ENCODE results near the gene KRTAP12-1. TPM values are rescaled to one million over a fixed set of nuclear protein-coding genes. Genes with fewer than 3 reads are reported as not detected.

KRTAP12-1 gene
- total RNA-seq, 1 experiment from 2014 or later, result not detected

- no peak for TF ChIP-seq CTCF (conservative IDR thresholded peaks at IDR 0.05)
- H3K36me3 ChIP-seq (ENCODE audit: low read depth), result no peaks in the 10 kb centered on the region
- H3F3A ChIP-seq (ENCODE audit: insufficient read depth, low read depth), result no peaks in the 10 kb centered on the region
- no TSS peak for BruUV-seq (replicated peaks)
- H3K4me1 ChIP-seq (replicated peaks; ENCODE audit: insufficient read depth), result no peaks in the 10 kb centered on the region
- H3K27me3 ChIP-seq (ENCODE audit: insufficient read depth, low read depth), result peaks cover 63% of the 10 kb centered on the region
- no peaks in the 10 kb centered on the region for H3K79me2 ChIP-seq (ENCODE audit: low read depth)
- intact Hi-C loops (cut with micrococcal nuclease; ENCODE audit: unreplicated experiment), result no loop called here
- H3K4me3 ChIP-seq, result no peak overlapping the region
- no peaks in the 10 kb centered on the region for H4K20me1 ChIP-seq (ENCODE audit: insufficient read depth)
- H3K4me2 ChIP-seq, result no peak overlapping the region
- H3K27ac ChIP-seq, result no peak overlapping the region
- CTCF ChIA-PET, result no interaction called here
- H2AFZ ChIP-seq, result no peak overlapping the region
- H3K9me3 ChIP-seq (ENCODE audit: insufficient read depth, low read depth), result peaks cover 7% of the 10 kb centered on the region; the same call in 1 of the 2 replicates
- no peaks in the 10 kb centered on the region for H3K9me2 ChIP-seq (ENCODE audit: insufficient read depth)
- no peak for DNase-seq
- POLR2A ChIA-PET (ENCODE audit: unreplicated experiment), result no interaction called here
Measured at GRCh38 chr21:44695641-44696040, 13.7 kb upstream of the KRTAP12-1 start.

DNA sequence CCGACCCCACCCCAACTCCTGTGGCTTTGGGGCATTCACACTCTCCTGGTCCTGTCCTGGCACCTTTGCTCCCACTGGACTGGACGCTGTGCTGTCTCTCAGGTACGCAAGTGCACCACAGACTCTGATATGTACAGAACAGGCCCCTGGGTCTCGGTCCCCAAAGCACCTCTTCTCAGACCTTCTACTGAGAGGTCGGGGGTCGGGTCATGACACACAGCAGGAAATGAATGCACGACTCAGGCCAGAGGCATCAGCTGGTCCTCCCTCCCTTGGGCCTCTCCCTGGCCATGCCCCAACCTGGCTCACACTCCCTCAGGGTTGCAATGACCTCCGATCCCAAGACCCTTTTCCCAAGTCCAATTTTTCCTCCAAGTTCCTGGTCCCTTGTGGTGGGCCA lies 13.2 kb upstream of the KRTAP12-1 start:
- no TSS peak for BruUV-seq (replicated peaks)
- Histone ChIP-seq H4K20me1 (ENCODE audit: insufficient read depth) (no peaks in the 10 kb centered on the region), H3F3A (ENCODE audit: insufficient read depth, low read depth) (no peaks in the 10 kb centered on the region), H3K27ac (no peak overlapping the region), H3K9me3 (ENCODE audit: insufficient read depth, low read depth) (peaks cover 7% of the 10 kb centered on the region; the same call in 1 of the 2 replicates), H3K4me2 (no peak overlapping the region), H2AFZ (no peak overlapping the region), H3K27me3 (ENCODE audit: insufficient read depth, low read depth) (peaks cover 63% of the 10 kb centered on the region), H3K4me3 (no peak overlapping the region), H3K4me1 (replicated peaks; ENCODE audit: insufficient read depth) (no peaks in the 10 kb centered on the region), H3K79me2 (ENCODE audit: low read depth) (no peaks in the 10 kb centered on the region), H3K9me2 (ENCODE audit: insufficient read depth) (no peaks in the 10 kb centered on the region), H3K36me3 (ENCODE audit: low read depth) (no peaks in the 10 kb centered on the region)
- ChIA-PET CTCF (no interaction called here), POLR2A (ENCODE audit: unreplicated experiment) (no interaction called here)
- intact Hi-C loops (cut with micrococcal nuclease; ENCODE audit: unreplicated experiment), result no loop called here
- TF ChIP-seq CTCF (conservative IDR thresholded peaks at IDR 0.05) (no peak), EZH2 (IDR thresholded peaks at IDR 0.05; ENCODE audit: low read depth) (no peak)
- DNase-seq, result no peak

GRCh38 chr21:44694776-44695175 lies 12.8 kb upstream of the KRTAP12-1 start:
- TF ChIP-seq CTCF (conservative IDR thresholded peaks at IDR 0.05) (no peak), EZH2 (IDR thresholded peaks at IDR 0.05; ENCODE audit: low read depth) (no peak)
- Histone ChIP-seq H3F3A (ENCODE audit: insufficient read depth, low read depth) (no peaks in the 10 kb centered on the region), H3K4me3 (no peak overlapping the region), H3K4me1 (replicated peaks; ENCODE audit: insufficient read depth) (no peaks in the 10 kb centered on the region), H3K9me2 (ENCODE audit: insufficient read depth) (no peaks in the 10 kb centered on the region), H2AFZ (no peak overlapping the region), H3K4me2 (no peak overlapping the region), H3K27ac (no peak overlapping the region), H3K79me2 (ENCODE audit: low read depth) (no peaks in the 10 kb centered on the region), H4K20me1 (ENCODE audit: insufficient read depth) (no peaks in the 10 kb centered on the region), H3K9me3 (ENCODE audit: insufficient read depth, low read depth) (peaks cover 7% of the 10 kb centered on the region; the same call in 1 of the 2 replicates), H3K36me3 (ENCODE audit: low read depth) (no peaks in the 10 kb centered on the region), H3K27me3 (ENCODE audit: insufficient read depth, low read depth) (peaks cover 63% of the 10 kb centered on the region)
- no TSS peak for BruUV-seq (replicated peaks)
- POLR2A ChIA-PET (ENCODE audit: unreplicated experiment), result no interaction called here
- DNase-seq, result no peak
- CTCF ChIA-PET, result no interaction called here
- intact Hi-C loops (cut with micrococcal nuclease; ENCODE audit: unreplicated experiment), result no loop called here
